GM18867 (cell line): ENCODE measurements around the gene B3GNT2.
A peak's percentile ranks its signal among the peaks of the same experiment; 100 is the strongest.
"Not testable (repeated sequence)": the region's sequence is repeated elsewhere in the genome, so short reads cannot be mapped to it uniquely, and the experiment has no call there.

Experiments used
- ATAC-seq: cut with Tn5 transposase; IDR thresholded peaks from one replicate; pipeline ENCODE4 v1.9.1; 2021; ENCODE audit warnings: mild to moderate bottlenecking, moderate library complexity; ENCODE audit not compliant: unreplicated experiment

B3GNT2 gene

GRCh38 chr2:62195421-62196277, at the start of gene B3GNT2:
TSS of gene B3GNT2 (plus strand) at chr2:62196115. CDS start at chr2:62222221, 26,106 bp downstream.
- peak; percentile 53 for ATAC-seq

GRCh38 chr2:62146790-62147189, 49.1 kb upstream of the B3GNT2 start:
- not testable (repeated sequence) for ATAC-seq

GRCh38 chr2:62147610-62148301, 48.2 kb upstream of the B3GNT2 start:
- no peak for ATAC-seq

GRCh38 chr2:62149708-62150107, 46.2 kb upstream of the B3GNT2 start:
- ATAC-seq, result no peak

GRCh38 chr2:62150597-62151305, 45.2 kb upstream of the B3GNT2 start:
- no peak for ATAC-seq

GRCh38 chr2:62151306-62151638, 44.6 kb upstream of the B3GNT2 start:
- no peak for ATAC-seq

- ATAC-seq, result no peak
Observed at GRCh38 chr2:62152000-62152399, 43.9 kb upstream of the B3GNT2 start.

GRCh38 chr2:62156861-62157496, 38.9 kb upstream of the B3GNT2 start:
- no peak for ATAC-seq

- ATAC-seq, result no peak
Observed at GRCh38 chr2:62158444-62159121, 37.3 kb upstream of the B3GNT2 start.

GRCh38 chr2:62160691-62161090, 35.2 kb upstream of the B3GNT2 start:
- ATAC-seq, result not testable (repeated sequence)

- ATAC-seq, result no peak
Observed at GRCh38 chr2:62163106-62163831, 32.6 kb upstream of the B3GNT2 start.

GRCh38 chr2:62163834-62164233, 32.1 kb upstream of the B3GNT2 start:
- no peak for ATAC-seq

- no peak for ATAC-seq
Observed at GRCh38 chr2:62175728-62176127, 20.2 kb upstream of the B3GNT2 start.

GRCh38 chr2:62176801-62177200, 19.1 kb upstream of the B3GNT2 start:
- ATAC-seq, result no peak

GRCh38 chr2:62177392-62178049, 18.4 kb upstream of the B3GNT2 start:
- no peak for ATAC-seq

GRCh38 chr2:62178741-62179271, 17.1 kb upstream of the B3GNT2 start:
- no peak for ATAC-seq

GRCh38 chr2:62180975-62181374, 14.9 kb upstream of the B3GNT2 start:
- ATAC-seq, result no peak

- no peak for ATAC-seq
Observed at GRCh38 chr2:62181843-62182242, 14.1 kb upstream of the B3GNT2 start.
